DND-41 (cell line): ENCODE data around the gene RNU2-1.
"Not testable (repeated sequence)": the region's sequence is repeated elsewhere in the genome, so short reads cannot be mapped to it uniquely, and the experiment has no call there.

ENCODE experiments used
- ATAC-seq: fragments of 200-7000 bp; cut with Tn5 transposase; 3 replicates; pipeline ENCODE4 v1.9.1; 2021; ENCODE audit warnings: low read depth; ENCODE audit not compliant: insufficient read depth
- DNase-seq: peaks from one replicate; pipeline ENCODE4 v3.0.0-alpha.2; 2020
- H2AFZ ChIP-seq: 2 replicates; pipeline ENCODE4 v1.6.0; 2012; ENCODE audit warnings: low read depth, low read length
- H3K27ac ChIP-seq: 2 replicates; pipeline ENCODE4 v1.5.1; 2012; ENCODE audit warnings: low read length, inconsistent platforms
- H3K27me3 ChIP-seq: fragments of 200-600 bp; sonication (generic); 2 replicates; pipeline ENCODE4 v1.6.0; 2012; ENCODE audit warnings: low read length, mild to moderate bottlenecking, inconsistent platforms; ENCODE audit not compliant: insufficient read depth, poor library complexity
- H3K36me3 ChIP-seq: 2 replicates; pipeline ENCODE4 v1.5.1; 2012; ENCODE audit warnings: low read length, inconsistent platforms; ENCODE audit not compliant: insufficient read depth
- H3K4me1 ChIP-seq: 2 replicates; pipeline ENCODE4 v1.5.1; 2012; ENCODE audit warnings: mild to moderate bottlenecking, low read length; ENCODE audit not compliant: insufficient read depth
- H3K4me2 ChIP-seq: 2 replicates; pipeline ENCODE4 v1.6.0; 2012; ENCODE audit warnings: mild to moderate bottlenecking, moderate library complexity, low read length, inconsistent platforms; ENCODE audit not compliant: insufficient read depth
- H3K4me3 ChIP-seq, 2 experiments: fragments of 200-600 bp in 1 of 2; shearing (Covaris generic) in 1 of 2; 2 replicates each; pipeline ENCODE4 v1.5.1; 2012 to 2016; ENCODE audit warnings: inconsistent platforms in 2 of 2, low read length in 2 of 2, mild to moderate bottlenecking in 2 of 2, low read depth in 1 of 2, moderate library complexity in 1 of 2
- H3K79me2 ChIP-seq: 2 replicates; pipeline ENCODE4 v1.6.0; 2012; ENCODE audit warnings: low read length, inconsistent platforms; ENCODE audit not compliant: insufficient read depth
- H3K9ac ChIP-seq: 2 replicates; pipeline ENCODE4 v1.6.0; 2012; ENCODE audit warnings: low read depth, mild to moderate bottlenecking, inconsistent platforms, low read length, moderate library complexity
- H3K9me3 ChIP-seq: 2 replicates; pipeline ENCODE4 v1.5.1; 2012; ENCODE audit warnings: low read length, moderate library complexity, mild to moderate bottlenecking, inconsistent platforms; ENCODE audit not compliant: insufficient read depth, severe bottlenecking
- H4K20me1 ChIP-seq: 2 replicates; pipeline ENCODE4 v1.6.0; 2012; ENCODE audit warnings: low read length; ENCODE audit not compliant: insufficient read depth

Gene RNU2-1

GRCh38 chr17:43233877-43234276 is at the start of gene RNU2-1:
Gene RNU2-1 (minus strand): TSS chr17:43233977.
- not testable (repeated sequence) for DNase-seq, H3K9ac ChIP-seq, H3K27ac ChIP-seq, H3K27me3 ChIP-seq, H3K4me1 ChIP-seq, H3K79me2 ChIP-seq, H3K36me3 ChIP-seq, H4K20me1 ChIP-seq, H3K4me3 ChIP-seq, ATAC-seq, H3K9me3 ChIP-seq, H3K4me2 ChIP-seq, H2AFZ ChIP-seq

DNA sequence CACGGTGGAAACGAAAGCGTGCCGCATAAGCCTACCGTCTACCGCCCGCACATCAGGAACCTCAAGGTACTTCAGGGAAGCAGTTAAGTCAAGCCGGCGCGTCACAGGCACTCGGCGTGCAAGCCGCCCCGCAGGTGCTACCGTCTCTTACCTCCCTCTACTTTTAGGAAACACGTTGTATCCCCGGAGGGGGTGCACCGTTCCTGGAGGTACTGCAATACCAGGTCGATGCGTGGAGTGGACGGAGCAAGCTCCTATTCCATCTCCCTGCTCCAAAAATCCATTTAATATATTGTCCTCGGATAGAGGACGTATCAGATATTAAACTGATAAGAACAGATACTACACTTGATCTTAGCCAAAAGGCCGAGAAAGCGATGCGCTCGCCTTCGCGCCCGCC is 39.1 kb upstream of the RNU2-1 start:
- H2AFZ ChIP-seq, H3K9me3 ChIP-seq: not testable (repeated sequence)

GRCh38 chr17:43272483-43272882 is 38.7 kb upstream of the RNU2-1 start:
- H3K27ac ChIP-seq: not testable (repeated sequence)

More for the DNA sequence above, 39.1 kb upstream of the RNU2-1 start:
- not testable (repeated sequence) for H3K27ac ChIP-seq, H3K79me2 ChIP-seq, H3K9ac ChIP-seq, H3K4me3 ChIP-seq, H3K27me3 ChIP-seq, H3K36me3 ChIP-seq, H3K4me2 ChIP-seq, DNase-seq, H3K4me1 ChIP-seq, H4K20me1 ChIP-seq
- ATAC-seq: peak; percentile 53; the same call in 2 of the 3 replicates

DNA sequence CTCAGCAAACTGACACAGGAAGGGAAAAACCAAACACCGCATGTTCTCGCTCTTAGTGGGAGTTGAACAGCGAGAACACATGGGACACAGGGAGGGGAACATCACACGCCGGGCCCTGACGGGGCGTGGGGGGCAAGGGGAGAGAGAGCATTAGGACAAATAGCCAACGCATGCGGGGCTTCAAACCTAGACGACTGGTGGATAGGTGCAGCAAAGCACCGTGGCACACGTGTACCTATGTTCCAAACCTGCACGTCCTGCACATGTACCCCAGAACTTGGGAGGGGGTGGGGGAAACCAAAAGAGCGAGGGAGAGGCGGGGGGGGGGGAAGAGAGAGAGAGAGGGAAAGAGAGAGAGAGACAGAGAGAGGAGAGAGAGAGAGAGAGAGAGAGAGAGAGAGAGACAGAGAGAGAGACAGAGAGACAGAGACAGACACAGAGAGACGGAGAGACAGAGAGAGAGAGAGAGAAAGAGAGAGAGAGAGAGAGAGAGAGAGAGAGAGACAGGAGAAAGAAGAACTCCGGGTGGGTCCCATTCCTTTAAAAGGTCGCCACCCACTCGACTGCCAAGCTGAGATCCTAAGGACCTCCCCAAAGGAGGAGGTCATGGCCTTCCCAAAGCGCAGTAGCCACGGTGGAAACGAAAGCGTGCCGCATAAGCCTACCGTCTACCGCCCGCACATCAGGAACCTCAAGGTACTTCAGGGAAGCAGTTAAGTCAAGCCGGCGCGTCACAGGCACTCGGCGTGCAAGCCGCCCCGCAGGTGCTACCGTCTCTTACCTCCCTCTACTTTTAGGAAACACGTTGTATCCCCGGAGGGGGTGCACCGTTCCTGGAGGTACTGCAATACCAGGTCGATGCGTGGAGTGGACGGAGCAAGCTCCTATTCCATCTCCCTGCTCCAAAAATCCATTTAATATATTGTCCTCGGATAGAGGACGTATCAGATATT is 37.1 kb upstream of the RNU2-1 start:
- peak; percentile 49; the same call in 2 of the 3 replicates for ATAC-seq

More at GRCh38 chr17:43272483-43272882, 38.7 kb upstream of the RNU2-1 start:
- DNase-seq: peak; percentile 9
- H3K27me3 ChIP-seq, H2AFZ ChIP-seq, H3K79me2 ChIP-seq, H3K4me1 ChIP-seq, H3K4me2 ChIP-seq, H3K36me3 ChIP-seq, H3K4me3 ChIP-seq, ATAC-seq, H3K9me3 ChIP-seq, H4K20me1 ChIP-seq, H3K9ac ChIP-seq: not testable (repeated sequence)

DNA sequence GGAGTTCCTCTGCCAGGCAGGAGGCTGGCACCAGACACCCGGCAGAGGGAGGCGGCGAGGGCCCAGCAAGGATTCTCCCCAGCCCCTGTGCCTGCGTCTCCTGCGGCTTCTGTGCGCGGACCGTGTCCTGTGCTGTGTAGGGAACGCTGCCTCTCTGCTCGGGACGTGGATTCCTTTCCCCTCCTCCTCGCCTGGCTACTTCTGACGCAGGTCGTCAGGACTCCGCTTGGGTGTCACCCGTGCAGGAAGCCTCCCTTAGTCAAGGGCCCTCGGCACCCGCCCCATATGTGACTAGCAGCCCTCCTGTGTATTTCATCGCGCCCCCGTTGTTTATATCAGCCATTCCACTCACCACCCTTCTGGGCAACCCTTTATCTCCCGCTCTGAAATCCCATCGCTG is 12.7 kb upstream of the RNU2-1 start:
- not testable (repeated sequence) for H3K9ac ChIP-seq, H3K79me2 ChIP-seq, DNase-seq, H4K20me1 ChIP-seq, H3K4me3 ChIP-seq, H3K27me3 ChIP-seq, H3K9me3 ChIP-seq, H2AFZ ChIP-seq, H3K4me2 ChIP-seq, H3K36me3 ChIP-seq, H3K27ac ChIP-seq, ATAC-seq, H3K4me1 ChIP-seq

More for the DNA sequence above, 37.1 kb upstream of the RNU2-1 start:
- H3K9ac ChIP-seq, H3K27ac ChIP-seq, DNase-seq, H3K79me2 ChIP-seq, H4K20me1 ChIP-seq, H3K4me2 ChIP-seq, H2AFZ ChIP-seq, H3K9me3 ChIP-seq, H3K36me3 ChIP-seq, H3K4me1 ChIP-seq, H3K27me3 ChIP-seq, H3K4me3 ChIP-seq: not testable (repeated sequence)

DNA sequence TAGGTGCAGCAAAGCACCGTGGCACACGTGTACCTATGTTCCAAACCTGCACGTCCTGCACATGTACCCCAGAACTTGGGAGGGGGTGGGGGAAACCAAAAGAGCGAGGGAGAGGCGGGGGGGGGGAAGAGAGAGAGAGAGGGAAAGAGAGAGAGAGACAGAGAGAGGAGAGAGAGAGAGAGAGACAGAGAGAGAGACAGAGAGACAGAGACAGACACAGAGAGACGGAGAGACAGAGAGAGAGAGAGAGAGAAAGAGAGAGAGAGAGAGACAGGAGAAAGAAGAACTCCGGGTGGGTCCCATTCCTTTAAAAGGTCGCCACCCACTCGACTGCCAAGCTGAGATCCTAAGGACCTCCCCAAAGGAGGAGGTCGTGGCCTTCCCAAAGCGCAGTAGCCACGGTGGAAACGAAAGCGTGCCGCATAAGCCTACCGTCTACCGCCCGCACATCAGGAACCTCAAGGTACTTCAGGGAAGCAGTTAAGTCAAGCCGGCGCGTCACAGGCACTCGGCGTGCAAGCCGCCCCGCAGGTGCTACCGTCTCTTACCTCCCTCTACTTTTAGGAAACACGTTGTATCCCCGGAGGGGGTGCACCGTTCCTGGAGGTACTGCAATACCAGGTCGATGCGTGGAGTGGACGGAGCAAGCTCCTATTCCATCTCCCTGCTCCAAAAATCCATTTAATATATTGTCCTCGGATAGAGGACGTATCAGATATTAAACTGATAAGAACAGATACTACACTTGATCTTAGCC is 7.0 kb upstream of the RNU2-1 start:
- H3K27me3 ChIP-seq, H3K27ac ChIP-seq, H3K4me1 ChIP-seq, H3K4me3 ChIP-seq, H3K79me2 ChIP-seq, H3K9ac ChIP-seq, H3K4me2 ChIP-seq, H3K36me3 ChIP-seq, H4K20me1 ChIP-seq, H2AFZ ChIP-seq, H3K9me3 ChIP-seq: not testable (repeated sequence)
- ATAC-seq (peak; percentile 55), DNase-seq (peak; percentile 28)

DNA sequence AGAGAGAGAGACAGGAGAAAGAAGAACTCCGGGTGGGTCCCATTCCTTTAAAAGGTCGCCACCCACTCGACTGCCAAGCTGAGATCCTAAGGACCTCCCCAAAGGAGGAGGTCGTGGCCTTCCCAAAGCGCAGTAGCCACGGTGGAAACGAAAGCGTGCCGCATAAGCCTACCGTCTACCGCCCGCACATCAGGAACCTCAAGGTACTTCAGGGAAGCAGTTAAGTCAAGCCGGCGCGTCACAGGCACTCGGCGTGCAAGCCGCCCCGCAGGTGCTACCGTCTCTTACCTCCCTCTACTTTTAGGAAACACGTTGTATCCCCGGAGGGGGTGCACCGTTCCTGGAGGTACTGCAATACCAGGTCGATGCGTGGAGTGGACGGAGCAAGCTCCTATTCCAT is 5.8 kb upstream of the RNU2-1 start:
- not testable (repeated sequence) for H3K4me3 ChIP-seq, H3K79me2 ChIP-seq
- ATAC-seq: peak; percentile 56

DNA sequence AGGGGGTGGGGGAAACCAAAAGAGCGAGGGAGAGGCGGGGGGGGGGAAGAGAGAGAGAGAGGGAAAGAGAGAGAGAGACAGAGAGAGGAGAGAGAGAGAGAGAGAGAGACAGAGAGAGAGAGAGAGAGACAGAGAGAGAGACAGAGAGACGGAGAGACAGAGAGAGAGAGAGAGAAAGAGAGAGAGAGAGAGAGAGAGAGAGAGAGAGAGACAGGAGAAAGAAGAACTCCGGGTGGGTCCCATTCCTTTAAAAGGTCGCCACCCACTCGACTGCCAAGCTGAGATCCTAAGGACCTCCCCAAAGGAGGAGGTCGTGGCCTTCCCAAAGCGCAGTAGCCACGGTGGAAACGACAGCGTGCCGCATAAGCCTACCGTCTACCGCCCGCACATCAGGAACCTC is 514 bp downstream of the RNU2-1 start:
- not testable (repeated sequence) for ATAC-seq, H3K4me2 ChIP-seq, H3K79me2 ChIP-seq, H3K9ac ChIP-seq, H3K36me3 ChIP-seq, H3K27me3 ChIP-seq, H3K4me3 ChIP-seq, H4K20me1 ChIP-seq, H3K9me3 ChIP-seq, H3K4me1 ChIP-seq, H2AFZ ChIP-seq, H3K27ac ChIP-seq, DNase-seq

More for the DNA sequence above, 5.8 kb upstream of the RNU2-1 start:
- H4K20me1 ChIP-seq, H3K4me1 ChIP-seq, H3K27me3 ChIP-seq, H3K9me3 ChIP-seq, H3K27ac ChIP-seq, H3K9ac ChIP-seq, H3K4me2 ChIP-seq, H2AFZ ChIP-seq, H3K36me3 ChIP-seq, DNase-seq: not testable (repeated sequence)
